ENCODE results near the gene PPM1H. TPM values are rescaled to one million over a fixed set of nuclear protein-coding genes. Genes with fewer than 3 reads are reported as not detected.
A peak's percentile ranks its signal among the peaks of the same experiment; 100 is the strongest.

PPM1H gene
- polyA plus RNA-seq, 1 of the 3 experiments (the other 2 are of a cell fraction), result 0.13 TPM

GRCh38 chr12:62632411-62632918 lies 302.5 kb downstream of the PPM1H start:
- H3F3A ChIP-seq (replicated peaks; ENCODE audit: insufficient read depth), result no peaks in the 10 kb centered on the region
- WGBS (ENCODE audit: low lambda C conversion rate), result 44% methylated on average over 20 of the region's 22 CpGs
- no peak for TF ChIP-seq POLR2AphosphoS5 (IDR thresholded peaks at IDR 0.05; ENCODE audit: low read depth, low read length)
- TF ChIP-seq MXI1 (IDR thresholded peaks at IDR 0.05; ENCODE audit: low read depth, low read length), result 0 out of 2 replicates have a peak, but pooled peaks have one; percentile 27
- TF ChIP-seq ZBTB33 (IDR thresholded peaks at IDR 0.05; ENCODE audit: borderline replicate concordance, low read depth), result no peak
- H3K9me2 ChIP-seq, result no peaks in the 10 kb centered on the region
- no peaks in the 10 kb centered on the region for H3K79me2 ChIP-seq (ENCODE audit: insufficient read depth)
- no peaks in the 10 kb centered on the region for H4K20me1 ChIP-seq (ENCODE audit: insufficient read depth)
- H3K36me3 ChIP-seq (replicated peaks in 1 of 2; ENCODE audit: control insufficient read depth in 1 of 2, insufficient read depth in 2 of 2, low read length in 1 of 2), result no peaks in the 10 kb centered on the region
- ChIA-PET CTCF (interaction anchor here (0.5 to 1.5 kb wide), 9 partner anchors 12 to 162 kb away, joined by 3 to 6 read pairs (median 4); no protein-coding TSS in a partner anchor), POLR2A (no interaction called here)
- H3K27ac ChIP-seq (ENCODE audit: low read depth in 2 of 2, low read length in 1 of 2), result peak overlapping the region in 1 of 2 experiments; percentile 84; a peak in 2 of 4 replicates
- no peaks in the 10 kb centered on the region for H3K9me3 ChIP-seq
- peak overlapping the region; percentile 94 for H2AFZ ChIP-seq (ENCODE audit: low read depth)
- peak overlapping the region; percentile 73 for H3K4me2 ChIP-seq
- DNase-seq, result peak; percentile 79
- H3K9ac ChIP-seq, result no peak overlapping the region
- H3K27me3 ChIP-seq (ENCODE audit: insufficient read depth), result no peaks in the 10 kb centered on the region
- H3K4me1 ChIP-seq (ENCODE audit: control insufficient read depth in 1 of 2, insufficient read depth in 2 of 2, low read depth in 1 of 2, low read length in 1 of 2), result peaks cover 4 to 10% of the 10 kb centered on the region in 2 experiments; a peak in 2 of 4 replicates
- H3K4me3 ChIP-seq (ENCODE audit: low read depth in 2 of 2, low read length in 1 of 2), result peak overlapping the region; percentile 55

- Histone ChIP-seq H3K79me2 (ENCODE audit: insufficient read depth) (no peaks in the 10 kb centered on the region), H3K27me3 (ENCODE audit: insufficient read depth) (no peaks in the 10 kb centered on the region), H3K4me2 (peak overlapping the region; percentile 73), H4K20me1 (ENCODE audit: insufficient read depth) (no peaks in the 10 kb centered on the region), H3K9ac (peak overlapping the region; percentile 47), H3K27ac (ENCODE audit: low read depth in 2 of 2, low read length in 1 of 2) (peak overlapping the region; percentile 42 to 84; a peak in 3 of 4 replicates), H3K36me3 (replicated peaks in 1 of 2; ENCODE audit: control insufficient read depth in 1 of 2, insufficient read depth in 2 of 2, low read length in 1 of 2) (no peaks in the 10 kb centered on the region), H2AFZ (ENCODE audit: low read depth) (peak overlapping the region; percentile 94), H3K4me1 (ENCODE audit: control insufficient read depth in 1 of 2, insufficient read depth in 2 of 2, low read depth in 1 of 2, low read length in 1 of 2) (peaks cover 4 to 10% of the 10 kb centered on the region in 2 experiments; a peak in 2 of 4 replicates), H3K9me3 (no peaks in the 10 kb centered on the region), H3K4me3 (ENCODE audit: low read depth in 2 of 2, low read length in 1 of 2) (peak overlapping the region; percentile 55), H3K9me2 (no peaks in the 10 kb centered on the region), H3F3A (replicated peaks; ENCODE audit: insufficient read depth) (no peaks in the 10 kb centered on the region)
- CTCF ChIA-PET, result interaction anchor here (0.9 to 1.5 kb wide), 8 partner anchors 12 to 163 kb away, joined by 3 to 6 read pairs (median 4); no protein-coding TSS in a partner anchor
- POLR2A ChIA-PET, result no interaction called here
- DNase-seq, result peak; percentile 89
- 27% methylated on average over 27 of the region's 58 CpGs for WGBS (ENCODE audit: low lambda C conversion rate)
- TF ChIP-seq SIN3A (IDR thresholded peaks at IDR 0.05; ENCODE audit: borderline replicate concordance, low read depth, low read length) (peak; percentile 8; the same call in 1 of the 2 replicates), RFX5 (IDR thresholded peaks at IDR 0.05; ENCODE audit: low read length) (peak; percentile 87), REST (IDR thresholded peaks at IDR 0.05; ENCODE audit: low read depth, low read length) (no peak), TCF12 (IDR thresholded peaks at IDR 0.05) (peak; percentile 49; the same call in 1 of the 2 replicates), RXRA (IDR thresholded peaks at IDR 0.05; ENCODE audit: borderline replicate concordance, low read depth) (no peak), USF1 (IDR thresholded peaks at IDR 0.05; ENCODE audit: borderline replicate concordance, low read depth) (no peak), FOXM1 (IDR thresholded peaks at IDR 0.05; ENCODE audit: low read depth) (no peak), ZBTB33 (IDR thresholded peaks at IDR 0.05; ENCODE audit: borderline replicate concordance, low read depth) (no peak), ELF1 (IDR thresholded peaks at IDR 0.05) (0 out of 2 replicates have a peak, but pooled peaks have one; percentile 8), FOXJ3 (CRISPR knock-in tag; IDR thresholded peaks at IDR 0.05) (no peak; the same call in 1 of the 2 replicates), USF2 (IDR thresholded peaks at IDR 0.05; ENCODE audit: borderline replicate concordance, low read depth, low read length) (no peak)
These were observed 303.2 kb downstream of the PPM1H start for GRCh38 chr12:62631471-62632410.
